ENCODE data around the gene XXYLT1. TPM values are rescaled to one million over a fixed set of nuclear protein-coding genes. Genes with fewer than 3 reads are reported as not detected.

The XXYLT1 gene
- total RNA-seq, 1 donor from 2014 or later: 10.5 TPM

GRCh38 chr3:195084746-195085145 is 186.2 kb downstream of the XXYLT1 start:
- FAIRE-seq: no peak
- Histone ChIP-seq H3K27me3 (ENCODE audit: control insufficient read depth, insufficient read depth, low read length) (no peaks in the 10 kb centered on the region), H3K36me3 (ENCODE audit: control insufficient read depth, insufficient read depth, low read length) (no peaks in the 10 kb centered on the region), H3K4me3 (ENCODE audit: low read depth, low read length) (no peak overlapping the region)
- DNase-seq (ENCODE audit: low read depth): no peak
- no peak for TF ChIP-seq CTCF (IDR thresholded peaks at IDR 0.05; ENCODE audit: insufficient read depth, low read length, severe bottlenecking)

- TF ChIP-seq CTCF (IDR thresholded peaks at IDR 0.05; ENCODE audit: insufficient read depth, low read length, severe bottlenecking): no peak
- H3K36me3 ChIP-seq (ENCODE audit: control insufficient read depth, insufficient read depth, low read length): no peaks in the 10 kb centered on the region
- FAIRE-seq: no peak
- no peaks in the 10 kb centered on the region for H3K27me3 ChIP-seq (ENCODE audit: control insufficient read depth, insufficient read depth, low read length)
- DNase-seq (ENCODE audit: low read depth): no peak
- H3K4me3 ChIP-seq (ENCODE audit: low read depth, low read length): no peak overlapping the region
These were observed 187.3 kb downstream of the XXYLT1 start for GRCh38 chr3:195083659-195084058.

GRCh38 chr3:195082811-195083210 is 188.1 kb downstream of the XXYLT1 start:
- TF ChIP-seq CTCF (IDR thresholded peaks at IDR 0.05; ENCODE audit: insufficient read depth, low read length, severe bottlenecking): no peak
- no peak for DNase-seq (ENCODE audit: low read depth)
- no peaks in the 10 kb centered on the region for H3K27me3 ChIP-seq (ENCODE audit: control insufficient read depth, insufficient read depth, low read length)
- H3K36me3 ChIP-seq (ENCODE audit: control insufficient read depth, insufficient read depth, low read length): no peaks in the 10 kb centered on the region
- H3K4me3 ChIP-seq (ENCODE audit: low read depth, low read length): no peak overlapping the region
- FAIRE-seq: no peak

GRCh38 chr3:195081242-195081963 is 189.6 kb downstream of the XXYLT1 start:
- FAIRE-seq (no peak), DNase-seq (ENCODE audit: low read depth) (no peak)
- Histone ChIP-seq H3K27me3 (ENCODE audit: control insufficient read depth, insufficient read depth, low read length) (no peaks in the 10 kb centered on the region), H3K4me3 (ENCODE audit: low read depth, low read length) (no peak overlapping the region), H3K36me3 (ENCODE audit: control insufficient read depth, insufficient read depth, low read length) (no peaks in the 10 kb centered on the region)
- no peak for TF ChIP-seq CTCF (IDR thresholded peaks at IDR 0.05; ENCODE audit: insufficient read depth, low read length, severe bottlenecking)

- no peak for FAIRE-seq
- Histone ChIP-seq H3K27me3 (ENCODE audit: control insufficient read depth, insufficient read depth, low read length) (no peaks in the 10 kb centered on the region), H3K4me3 (ENCODE audit: low read depth, low read length) (no peak overlapping the region), H3K36me3 (ENCODE audit: control insufficient read depth, insufficient read depth, low read length) (no peaks in the 10 kb centered on the region)
- DNase-seq (ENCODE audit: low read depth): no peak
- TF ChIP-seq CTCF (IDR thresholded peaks at IDR 0.05; ENCODE audit: insufficient read depth, low read length, severe bottlenecking): no peak
These were observed 190.3 kb downstream of the XXYLT1 start for GRCh38 chr3:195080571-195081151.
